ENCODE data around the gene TBX15.

DNA sequence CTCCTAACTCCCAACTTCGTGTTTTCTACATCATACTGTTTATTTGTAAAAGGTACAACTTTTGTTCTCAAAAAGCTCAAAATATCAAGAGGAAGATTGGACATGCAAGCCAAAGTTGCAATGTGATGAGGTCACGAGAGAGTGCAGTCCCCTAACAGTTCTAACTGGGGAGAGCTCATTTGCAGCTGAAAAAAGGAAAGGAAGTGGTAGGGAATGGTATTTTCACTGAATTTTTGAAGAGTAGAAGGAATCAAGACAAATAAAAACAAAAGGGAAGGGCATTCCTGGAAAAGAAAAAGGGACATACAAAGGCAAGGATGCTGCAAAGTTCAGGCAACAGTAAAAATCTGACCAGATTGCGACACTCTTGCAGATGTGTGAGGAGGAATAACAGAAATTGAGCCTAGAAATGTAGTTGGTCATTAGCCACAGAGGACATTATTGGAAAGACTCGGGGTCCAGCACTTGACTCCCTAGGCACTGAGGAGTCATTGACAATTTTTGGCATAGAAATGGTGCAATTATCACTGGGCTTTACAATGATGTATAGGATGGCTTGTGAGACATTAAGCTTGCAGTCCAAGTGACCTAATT is 67.9 kb downstream of the TBX15 start:
- TF ChIP-seq POLR2AphosphoS5 (IDR thresholded peaks at IDR 0.05; ENCODE audit: low read depth, low read length) (no peak), SIN3A (IDR thresholded peaks at IDR 0.05; ENCODE audit: borderline replicate concordance, insufficient read depth, low read length) (no peak)

Measured in PFSK-1 (cell line).